IMR-90 (cell line): ENCODE results near the gene CINP. TPM values are rescaled to one million over a fixed set of nuclear protein-coding genes. Genes with fewer than 3 reads are reported as not detected.

Experiments
- polyA plus RNA-seq, 3 experiments: library from polyadenylated mRNA; depleted of rRNA; stranded (reverse); fragments of >200 nt; gene quantifications; 2 replicates each; pipeline ENCODE4 v1.2.3, GENCODE V29; 2012; ENCODE audit warnings: low replicate concordance in 1 of 3
- total RNA-seq: library from RNA; depleted of rRNA; stranded (reverse); fragments of >200 nt; gene quantifications from 2 replicates; pipeline ENCODE4 v1.2.3, GENCODE V29; 2012
- TF ChIP-seq, protein P1 (sequence below): conservative IDR thresholded peaks from 2 replicates; pipeline ENCODE4 v1.5.1; 2012; ENCODE audit warnings: mild to moderate bottlenecking, low read depth, low read length, improper control_type of control experiment

The CINP gene
- total and polyA plus RNA-seq, 2 of the 4 experiments (the other 2 are of a cell fraction): 41.9 to 56.4 TPM

DNA sequence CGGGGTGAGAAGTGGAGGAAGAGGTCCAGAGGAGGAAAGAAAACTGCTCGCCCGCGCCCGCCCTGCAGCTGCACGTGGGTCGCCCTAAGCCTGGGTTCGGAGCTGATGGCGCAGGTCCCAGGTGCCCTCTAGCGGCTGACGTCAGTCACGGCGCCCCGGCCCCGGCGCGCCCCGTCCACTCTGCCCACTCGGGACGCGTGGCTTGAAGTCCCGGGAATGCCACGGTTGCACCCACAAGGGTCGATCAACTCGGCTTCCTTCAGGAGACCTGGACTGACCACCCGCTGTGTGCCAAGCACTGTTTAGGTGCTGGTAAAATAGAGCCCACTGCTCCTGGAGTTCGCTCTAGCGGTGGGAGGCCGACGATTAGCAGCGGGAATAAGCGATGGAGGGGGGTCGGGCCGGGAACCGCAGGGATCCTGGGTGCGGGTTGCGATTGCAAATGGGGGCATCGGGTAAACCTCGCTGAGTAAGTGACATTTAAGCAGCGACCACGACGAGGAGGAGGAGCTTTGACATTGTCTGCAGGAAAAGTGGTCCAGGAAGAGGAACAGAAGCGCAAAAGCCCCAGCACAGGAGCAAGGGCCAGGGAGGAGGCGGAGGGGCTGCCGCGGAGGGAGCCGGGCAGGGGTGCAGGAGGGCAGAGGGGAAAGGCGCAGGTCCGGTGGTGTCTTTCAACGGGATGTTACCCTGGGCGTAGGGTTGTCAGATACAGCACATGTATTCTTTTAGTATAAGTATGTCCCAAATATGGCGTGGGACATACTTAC is 48.3 kb downstream of the CINP start (continued):
- TF ChIP-seq, protein P1, sequence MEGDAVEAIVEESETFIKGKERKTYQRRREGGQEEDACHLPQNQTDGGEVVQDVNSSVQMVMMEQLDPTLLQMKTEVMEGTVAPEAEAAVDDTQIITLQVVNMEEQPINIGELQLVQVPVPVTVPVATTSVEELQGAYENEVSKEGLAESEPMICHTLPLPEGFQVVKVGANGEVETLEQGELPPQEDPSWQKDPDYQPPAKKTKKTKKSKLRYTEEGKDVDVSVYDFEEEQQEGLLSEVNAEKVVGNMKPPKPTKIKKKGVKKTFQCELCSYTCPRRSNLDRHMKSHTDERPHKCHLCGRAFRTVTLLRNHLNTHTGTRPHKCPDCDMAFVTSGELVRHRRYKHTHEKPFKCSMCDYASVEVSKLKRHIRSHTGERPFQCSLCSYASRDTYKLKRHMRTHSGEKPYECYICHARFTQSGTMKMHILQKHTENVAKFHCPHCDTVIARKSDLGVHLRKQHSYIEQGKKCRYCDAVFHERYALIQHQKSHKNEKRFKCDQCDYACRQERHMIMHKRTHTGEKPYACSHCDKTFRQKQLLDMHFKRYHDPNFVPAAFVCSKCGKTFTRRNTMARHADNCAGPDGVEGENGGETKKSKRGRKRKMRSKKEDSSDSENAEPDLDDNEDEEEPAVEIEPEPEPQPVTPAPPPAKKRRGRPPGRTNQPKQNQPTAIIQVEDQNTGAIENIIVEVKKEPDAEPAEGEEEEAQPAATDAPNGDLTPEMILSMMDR: peak; percentile 94
